Nephron progenitor cell (in vitro differentiated cells): ENCODE results near the gene FGFBP1.

ENCODE experiments used
- DNase-seq: peaks from one replicate; pipeline ENCODE4 v3.0.0; 2021
- H3K27ac Mint-ChIP-seq: 2 replicates; pipeline ENCODE4 v1.8.0; 2021; ENCODE audit warnings: mild to moderate bottlenecking, moderate library complexity, mixed read lengths
- H3K27me3 Mint-ChIP-seq: 2 replicates; pipeline ENCODE4 v1.8.0; 2021; ENCODE audit warnings: mild to moderate bottlenecking, low read depth, mixed read lengths; ENCODE audit not compliant: poor library complexity
- H3K36me3 Mint-ChIP-seq: 2 replicates; pipeline ENCODE4 v1.8.0; 2021; ENCODE audit warnings: low read depth, mixed read lengths
- H3K4me1 Mint-ChIP-seq: 2 replicates; pipeline ENCODE4 v1.8.0; 2021; ENCODE audit warnings: mixed read lengths
- H3K4me3 Mint-ChIP-seq: 2 replicates; pipeline ENCODE4 v1.8.0; 2021; ENCODE audit warnings: mild to moderate bottlenecking, moderate library complexity, mixed read lengths
- H3K9me3 Mint-ChIP-seq: 2 replicates; pipeline ENCODE4 v1.8.0; 2021; ENCODE audit warnings: mild to moderate bottlenecking, moderate library complexity, mixed read lengths
- CTCF ChIP-seq: fragments of 200-600 bp; sonication (generic); IDR thresholded peaks from 2 replicates; pipeline ENCODE4 v1.5.0; 2021; ENCODE audit warnings: antibody characterized with exemption

FGFBP1 gene

GRCh38 chr4:15938640-15939039 is at the start of gene FGFBP1:
FGFBP1 (minus strand) TSS chr4:15938740; CDS start chr4:15936632, 2,108 bp downstream.
- no peak for DNase-seq
- Mint-ChIP-seq H3K4me3 (no peak within 1 kb of the TSS), H3K36me3 (no peaks in the 10 kb centered on the region), H3K27ac (no peak within 1 kb of the TSS), H3K4me1 (peaks cover 12% of the 10 kb centered on the region), H3K9me3 (no peaks in the 10 kb centered on the region), H3K27me3 (peaks cover 15% of the 10 kb centered on the region)
- no peak for TF ChIP-seq CTCF

- no peak for DNase-seq
- Mint-ChIP-seq H3K27me3 (no peaks in the 10 kb centered on the region), H3K4me1 (peaks cover 9% of the 10 kb centered on the region), H3K36me3 (peaks cover 67% of the 10 kb centered on the region), H3K4me3 (no peak overlapping the region), H3K27ac (no peak overlapping the region), H3K9me3 (no peaks in the 10 kb centered on the region)
- no peak for TF ChIP-seq CTCF
Measured at GRCh38 chr4:15988222-15988621, 49.7 kb upstream of the FGFBP1 start.

- Mint-ChIP-seq H3K27me3 (no peaks in the 10 kb centered on the region), H3K4me3 (no peak overlapping the region), H3K9me3 (no peaks in the 10 kb centered on the region), H3K36me3 (peaks cover 75% of the 10 kb centered on the region), H3K4me1 (peaks cover 9% of the 10 kb centered on the region), H3K27ac (no peak overlapping the region)
- no peak for DNase-seq
- no peak for TF ChIP-seq CTCF
Measured at GRCh38 chr4:15986907-15987306, 48.4 kb upstream of the FGFBP1 start.

- DNase-seq: no peak
- Mint-ChIP-seq H3K36me3 (peaks cover 77% of the 10 kb centered on the region), H3K4me1 (no peaks in the 10 kb centered on the region), H3K27me3 (no peaks in the 10 kb centered on the region), H3K27ac (no peak overlapping the region), H3K9me3 (no peaks in the 10 kb centered on the region), H3K4me3 (no peak overlapping the region)
- TF ChIP-seq CTCF: no peak
Measured at GRCh38 chr4:15983610-15984009, 45.1 kb upstream of the FGFBP1 start.

- DNase-seq: no peak
- H3K27me3 Mint-ChIP-seq: no peaks in the 10 kb centered on the region
- no peak overlapping the region for H3K27ac Mint-ChIP-seq
- no peak overlapping the region for H3K4me3 Mint-ChIP-seq
- TF ChIP-seq CTCF: no peak
- peaks cover 77% of the 10 kb centered on the region for H3K36me3 Mint-ChIP-seq
- H3K4me1 Mint-ChIP-seq: no peaks in the 10 kb centered on the region
- H3K9me3 Mint-ChIP-seq: no peaks in the 10 kb centered on the region
Measured at GRCh38 chr4:15982842-15983524, 44.4 kb upstream of the FGFBP1 start.
